ENCODE results near the gene MYOF.
"Not testable (repeated sequence)": the region's sequence is repeated elsewhere in the genome, so short reads cannot be mapped to it uniquely, and the experiment has no call there.

Gene MYOF

DNA sequence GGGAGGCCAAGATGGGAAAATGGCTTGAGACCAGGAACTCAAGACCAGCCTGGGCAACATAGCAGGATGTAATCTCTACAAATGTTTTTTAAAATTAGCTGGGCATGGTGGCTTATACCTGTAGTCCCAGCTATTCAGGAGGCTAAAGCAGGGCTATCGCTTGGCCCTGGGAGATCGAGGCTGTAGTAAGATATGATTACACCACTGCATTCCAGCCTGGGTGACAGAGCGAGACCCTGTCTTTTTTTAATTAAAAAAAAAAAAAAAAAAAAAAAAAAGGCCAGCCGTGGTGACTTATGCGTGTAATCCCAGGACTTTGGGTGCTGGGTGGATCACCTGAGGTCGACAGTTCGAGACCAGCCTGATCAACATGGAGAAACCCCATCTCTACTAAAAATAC lies 27.4 kb downstream of the MYOF start:
- no peak for DNase-seq

DNA sequence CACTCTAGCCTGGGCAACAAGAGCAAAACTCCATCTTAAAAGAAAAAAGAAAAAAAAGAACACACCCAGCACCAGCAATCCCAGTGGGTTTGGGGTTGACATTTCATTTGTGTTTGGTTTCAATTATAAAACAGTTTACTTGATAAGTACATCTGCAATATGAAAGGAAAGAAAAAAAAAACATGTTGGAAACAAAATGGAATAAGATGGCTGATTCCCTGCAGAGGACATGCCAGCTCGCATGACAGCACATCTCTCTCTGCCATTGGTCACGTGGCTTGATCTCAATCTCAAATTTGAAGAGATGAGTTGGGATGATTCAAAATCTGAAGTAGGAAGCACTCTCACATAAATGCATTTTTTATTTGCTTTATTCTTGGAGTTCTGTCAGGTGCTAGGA lies 28.0 kb downstream of the MYOF start:
- DNase-seq, result no peak

DNA sequence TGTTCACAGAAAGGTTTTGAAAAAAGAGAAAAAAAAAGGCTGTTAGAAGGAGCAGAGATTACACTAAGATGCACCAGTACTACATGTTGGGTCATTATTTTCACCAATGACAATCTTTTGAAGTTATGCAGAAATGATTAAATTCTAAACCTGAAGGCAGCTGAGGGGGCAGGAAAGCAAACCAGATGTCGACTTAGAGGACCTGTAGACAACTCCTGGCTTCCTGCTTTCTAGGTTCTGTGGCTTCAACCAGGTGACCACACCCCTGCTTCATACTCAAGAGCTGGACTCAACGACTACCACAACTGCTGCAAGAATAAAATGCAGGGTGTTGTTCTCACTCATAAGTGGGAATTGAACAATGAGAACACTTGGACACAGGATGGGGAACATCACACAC lies 30.0 kb downstream of the MYOF start:
- no peak for DNase-seq

DNA sequence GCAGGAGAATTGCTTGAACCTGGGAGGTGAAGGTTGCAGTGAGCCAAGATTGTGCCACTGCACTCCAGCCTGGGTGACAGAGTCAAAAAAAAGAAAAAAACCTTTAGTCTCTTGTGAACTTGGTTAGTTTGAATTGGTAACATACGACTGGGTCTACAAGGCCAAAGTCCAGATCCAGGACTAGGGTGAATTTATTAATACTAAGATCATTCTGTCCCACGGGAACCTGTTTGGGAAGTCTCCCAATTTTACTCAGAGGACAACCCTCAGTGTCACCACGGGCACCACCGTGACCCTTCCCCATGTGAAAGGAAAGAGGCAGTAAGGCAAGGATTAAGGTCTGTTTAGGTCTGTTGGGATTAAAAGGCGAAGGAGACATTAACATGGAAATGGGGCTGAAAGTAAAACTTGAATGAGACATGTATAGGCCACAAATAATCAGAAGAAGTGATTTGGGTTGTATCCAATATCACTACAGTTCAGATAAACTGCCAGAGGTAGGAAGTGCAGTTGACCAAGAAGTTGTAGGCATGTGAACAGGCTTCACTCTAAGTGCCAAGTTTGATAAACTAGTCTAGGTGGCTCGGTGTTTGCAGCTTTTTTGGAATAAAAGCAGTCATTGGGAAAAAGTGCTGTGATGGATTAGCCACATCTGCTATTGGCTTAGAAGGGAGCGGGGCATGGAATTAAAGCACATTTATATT lies 30.7 kb downstream of the MYOF start:
- DNase-seq, result no peak

DNA sequence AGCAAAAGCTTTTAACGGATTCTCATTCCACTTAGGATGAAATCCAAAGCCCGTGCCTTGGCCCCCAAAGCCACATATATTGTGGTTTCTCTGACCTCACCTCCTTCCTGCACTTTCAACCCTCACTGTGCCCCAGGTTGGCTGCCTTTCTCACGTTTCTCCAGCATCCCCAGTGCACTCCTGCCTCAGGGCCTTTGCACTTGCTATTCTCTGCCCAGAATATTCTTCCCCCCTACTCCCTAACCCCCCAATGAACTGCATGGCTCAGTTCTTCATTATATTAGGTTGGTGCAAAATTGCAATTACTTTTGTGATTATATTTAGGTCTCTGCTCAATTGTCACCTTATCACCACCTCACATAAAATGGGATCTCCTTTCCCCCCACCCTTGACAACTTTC lies 34.2 kb downstream of the MYOF start:
- DNase-seq, result no peak

DNA sequence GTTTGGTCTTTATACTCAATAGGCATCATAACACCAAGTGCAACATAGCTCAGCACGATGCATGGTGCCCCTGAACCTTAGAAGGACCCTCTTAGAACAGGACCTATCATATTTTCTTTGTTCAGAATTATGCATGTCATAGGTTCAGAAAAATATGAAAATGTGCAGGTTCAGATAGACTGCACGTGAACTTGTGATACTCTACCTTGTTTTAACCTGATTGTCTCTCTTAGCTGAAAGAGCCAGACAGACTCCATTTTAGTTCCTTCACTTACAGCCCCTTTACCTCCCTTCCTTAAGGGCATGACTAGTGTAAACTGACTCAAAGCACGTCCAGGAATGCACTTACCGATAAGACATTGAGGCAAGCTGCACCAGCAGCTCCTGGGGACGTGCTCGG lies 35.1 kb downstream of the MYOF start:
- DNase-seq, result no peak

DNA sequence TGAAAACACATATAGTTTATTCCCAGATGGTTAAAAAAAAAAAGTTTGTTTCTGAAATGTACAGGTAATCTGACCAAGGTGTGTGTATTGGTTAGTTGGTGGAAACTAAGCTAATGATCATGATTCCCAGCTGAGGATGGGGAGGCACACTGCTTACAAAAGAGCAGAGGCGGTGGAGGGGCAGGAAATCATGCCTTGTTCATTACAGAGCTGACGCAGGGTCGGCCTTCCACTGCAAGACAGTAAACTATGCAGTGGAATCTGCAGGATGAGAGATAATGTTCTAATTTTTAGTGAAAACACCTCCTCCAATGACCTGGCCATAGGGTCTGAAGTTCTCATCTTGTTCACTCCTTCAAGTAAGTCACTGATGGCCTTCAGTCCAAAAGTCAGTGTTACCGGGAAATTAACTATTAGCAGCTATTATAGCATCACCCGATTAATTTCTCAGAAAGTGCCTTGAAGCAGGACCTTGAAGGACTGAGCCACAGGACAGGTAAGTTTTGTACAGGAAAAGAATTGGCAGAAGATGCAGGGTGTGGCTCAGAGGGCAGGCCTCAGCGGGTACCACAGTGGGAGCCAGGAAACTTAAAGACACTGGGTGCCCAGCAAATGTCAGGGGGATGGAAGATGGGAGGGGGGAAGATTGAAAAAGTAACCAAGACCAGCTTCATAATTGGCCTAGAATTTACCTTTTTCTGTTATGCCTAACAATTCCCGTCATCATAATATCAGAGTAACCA lies 36.0 kb downstream of the MYOF start:
- DNase-seq, result no peak

DNA sequence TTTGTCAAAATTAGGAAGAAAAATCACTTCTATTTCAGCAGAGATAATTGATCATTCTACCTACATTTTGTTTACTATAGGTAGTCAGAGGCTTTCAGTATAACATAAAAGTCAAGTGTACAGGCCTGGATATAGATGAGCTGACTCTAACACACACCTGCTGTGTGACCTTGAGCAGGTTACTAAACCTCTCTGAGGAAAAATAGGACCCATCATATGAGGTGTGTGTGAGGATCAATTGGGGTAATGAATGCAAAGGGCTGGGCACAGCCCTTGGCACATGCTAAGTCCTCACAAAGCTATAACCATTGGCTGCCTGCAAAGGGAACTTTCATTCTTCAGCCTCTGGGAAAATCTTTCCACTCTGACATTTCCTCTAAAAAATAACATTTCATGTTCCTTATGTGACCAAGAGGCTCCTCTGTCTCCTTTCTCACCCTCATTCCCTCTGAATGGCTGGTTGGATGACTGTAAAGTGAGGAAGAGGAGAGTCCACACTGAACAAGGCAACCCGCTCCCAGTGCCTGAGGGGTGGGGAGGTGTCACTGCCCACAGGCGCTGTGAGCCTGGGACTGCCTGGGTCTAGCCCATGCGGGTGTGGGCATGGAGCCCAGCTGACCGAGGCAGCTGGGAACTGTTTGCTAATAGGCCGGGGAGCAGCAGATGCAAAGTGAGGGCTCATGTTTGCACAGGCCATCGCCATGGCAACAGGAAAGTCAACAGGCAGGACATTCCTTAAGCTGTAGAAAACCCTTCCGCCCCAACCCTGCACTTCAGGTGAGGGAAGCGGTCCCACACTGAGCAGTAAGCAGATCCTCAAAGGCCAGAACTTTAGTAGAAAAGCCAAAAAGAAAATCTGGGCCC lies 36.8 kb downstream of the MYOF start:
- DNase-seq, result no peak

DNA sequence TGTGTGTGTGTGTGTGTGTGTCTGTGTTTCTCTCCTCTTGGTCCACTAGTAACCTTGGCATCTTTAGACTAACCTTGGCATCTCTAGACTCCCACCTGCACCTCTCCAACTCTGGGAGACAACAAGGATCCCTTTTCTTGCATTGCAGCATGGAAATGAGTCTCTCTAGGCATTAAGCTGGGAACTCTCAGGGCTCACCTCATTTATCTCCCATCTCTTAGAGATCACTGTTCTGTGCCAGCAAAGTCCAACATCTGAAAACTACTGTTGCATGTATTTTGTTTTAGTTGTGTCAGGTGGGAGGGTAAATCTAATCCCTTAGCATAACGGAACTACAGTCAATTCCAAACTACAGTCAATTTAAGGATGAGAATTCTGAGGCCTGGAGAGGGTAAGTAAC lies 38.7 kb downstream of the MYOF start:
- no peak for DNase-seq

DNA sequence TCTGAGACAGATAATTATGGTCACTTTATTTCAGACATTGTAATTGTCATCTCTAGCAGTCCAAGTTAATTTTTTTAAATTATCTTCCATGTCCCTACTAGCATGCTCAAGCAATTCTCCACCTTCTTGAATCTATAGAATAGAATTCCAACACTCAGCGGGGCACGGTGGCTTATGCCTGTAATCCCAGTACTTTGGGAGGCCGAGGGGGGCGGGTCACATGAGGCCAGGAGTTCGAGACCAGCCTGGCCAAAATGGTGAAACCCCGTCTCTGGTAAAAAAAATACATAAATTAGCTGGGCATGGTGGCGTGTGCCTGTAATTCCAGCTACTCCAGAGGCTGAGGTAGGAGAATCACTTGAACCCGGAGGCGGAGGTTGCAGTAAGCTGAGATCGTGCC lies 39.4 kb downstream of the MYOF start:
- DNase-seq, result not testable (repeated sequence)

DNA sequence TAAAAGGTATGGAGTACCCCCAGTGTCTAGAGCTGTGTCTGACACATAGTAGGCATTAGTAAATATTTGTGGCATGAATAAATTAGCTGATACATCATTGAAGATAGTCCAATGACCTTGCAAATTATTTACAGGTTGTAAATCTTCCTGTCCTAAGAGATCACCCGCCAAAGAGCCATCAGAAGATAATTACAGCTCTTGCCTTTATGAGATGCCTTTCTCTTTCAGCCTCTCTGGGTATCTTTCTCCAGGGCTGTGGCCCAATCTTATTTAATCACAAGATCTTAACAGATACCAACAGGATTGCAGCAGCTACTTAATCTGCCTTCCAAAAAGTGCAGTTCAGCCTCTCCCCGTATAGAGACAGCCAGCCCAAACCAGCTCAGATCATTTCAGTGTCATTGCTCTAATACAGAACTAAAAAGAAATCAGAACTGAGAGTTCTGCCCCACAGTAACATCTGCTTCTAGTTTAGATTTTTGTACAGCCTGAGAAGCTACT lies 41.5 kb downstream of the MYOF start:
- DNase-seq, result no peak

DNA sequence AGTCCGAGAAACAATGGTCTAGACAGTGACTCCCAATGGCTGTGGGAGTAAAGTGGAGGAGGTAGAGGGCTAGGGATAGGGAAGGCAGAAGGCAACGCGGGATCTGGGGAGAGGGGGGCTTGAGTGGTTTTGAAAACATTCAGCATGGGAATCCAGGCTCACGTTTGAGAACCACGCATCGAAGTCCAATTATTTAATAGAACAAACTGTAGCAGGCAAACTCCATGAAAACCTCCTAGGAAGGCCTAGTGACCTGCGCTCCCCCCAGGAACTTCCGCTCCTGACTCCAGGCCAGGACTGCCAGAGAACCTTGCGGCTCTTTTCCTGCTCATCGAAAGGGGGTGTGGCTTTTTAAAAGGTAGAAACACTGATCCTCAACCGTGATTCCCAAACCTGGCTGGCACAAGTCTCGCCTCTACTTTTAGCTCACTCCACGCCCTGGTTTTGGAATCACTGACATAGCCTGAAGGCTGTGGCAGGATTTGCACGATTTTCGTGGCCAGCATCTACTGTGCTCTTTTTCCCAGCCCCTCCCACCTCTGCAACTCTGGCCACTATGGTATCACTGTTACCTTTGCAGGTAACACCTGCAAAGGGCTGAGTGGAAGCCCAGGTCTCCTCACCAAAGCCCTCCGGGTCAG lies 43.4 kb downstream of the MYOF start:
- DNase-seq, result no peak

DNA sequence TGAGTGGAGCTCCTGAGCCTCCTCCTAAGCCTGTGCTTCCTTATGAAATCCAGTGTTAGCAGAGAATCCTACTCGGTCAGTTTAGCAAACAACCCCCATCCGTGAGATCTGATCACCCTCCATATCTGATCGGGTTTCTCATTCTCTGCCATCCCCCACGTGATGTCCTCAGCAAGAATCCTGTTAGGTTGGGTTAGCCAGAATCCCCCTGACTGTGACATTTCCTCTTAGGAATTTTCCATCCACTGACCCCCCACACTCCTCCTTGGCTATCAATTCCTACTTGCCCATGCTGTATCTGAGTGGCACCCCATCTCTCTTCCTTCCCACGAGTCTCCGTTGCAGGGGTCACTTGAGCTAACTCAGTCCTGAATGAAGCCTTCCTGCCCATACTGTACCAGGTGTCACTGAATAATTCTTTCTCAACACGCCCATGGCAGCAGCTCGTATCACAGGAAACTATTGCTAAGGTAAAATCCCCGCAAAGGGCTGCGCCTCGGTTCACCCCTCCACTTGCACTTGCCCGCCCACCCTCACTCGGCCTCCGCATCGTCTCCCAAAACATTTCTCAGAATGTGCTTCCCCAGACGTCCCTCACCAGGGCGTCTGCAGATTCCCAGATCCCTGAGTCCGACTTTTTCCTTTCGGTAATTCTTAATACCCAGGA lies 44.1 kb downstream of the MYOF start:
- DNase-seq, result no peak

DNA sequence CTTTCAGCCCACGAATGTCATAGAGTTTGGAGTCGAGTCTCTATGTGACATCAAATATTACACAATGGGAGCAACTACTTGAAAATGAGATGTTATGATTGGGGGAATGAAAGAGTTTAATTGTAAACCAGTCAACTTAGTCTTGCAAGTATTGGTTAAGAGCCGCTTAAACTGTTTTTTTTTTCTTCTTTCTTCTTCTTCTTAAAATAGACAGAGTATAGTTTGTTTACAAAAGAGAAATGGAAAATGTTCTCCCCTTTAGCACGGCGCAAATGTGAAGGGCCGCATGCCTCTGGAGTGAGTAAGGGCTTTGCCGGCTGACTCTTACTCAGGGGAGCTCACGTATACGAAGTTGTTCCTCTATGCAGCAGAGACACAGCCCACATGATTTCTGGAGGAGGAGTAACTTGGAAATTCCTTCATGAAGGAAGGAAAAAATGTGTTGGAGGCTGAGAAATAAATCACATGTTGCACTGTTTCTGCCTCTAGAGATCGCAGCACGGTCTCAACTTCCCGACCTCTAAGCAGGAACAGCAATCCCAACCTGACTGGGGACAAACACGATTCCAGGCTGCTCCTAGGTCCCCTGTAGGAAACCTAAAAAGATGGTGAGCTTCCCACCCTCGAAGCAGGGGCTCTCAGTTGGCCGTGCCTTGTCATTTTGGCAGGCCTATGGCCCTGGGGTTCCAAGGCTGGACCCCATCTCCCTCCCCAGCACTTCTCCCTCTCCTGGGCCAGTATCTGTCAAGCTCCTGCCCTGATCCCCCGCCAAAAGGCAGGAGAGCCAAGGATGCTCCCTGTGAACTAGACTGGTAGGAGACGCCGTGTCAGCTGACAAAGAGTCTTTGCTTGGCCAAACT lies 44.8 kb downstream of the MYOF start:
- no peak for DNase-seq

DNA sequence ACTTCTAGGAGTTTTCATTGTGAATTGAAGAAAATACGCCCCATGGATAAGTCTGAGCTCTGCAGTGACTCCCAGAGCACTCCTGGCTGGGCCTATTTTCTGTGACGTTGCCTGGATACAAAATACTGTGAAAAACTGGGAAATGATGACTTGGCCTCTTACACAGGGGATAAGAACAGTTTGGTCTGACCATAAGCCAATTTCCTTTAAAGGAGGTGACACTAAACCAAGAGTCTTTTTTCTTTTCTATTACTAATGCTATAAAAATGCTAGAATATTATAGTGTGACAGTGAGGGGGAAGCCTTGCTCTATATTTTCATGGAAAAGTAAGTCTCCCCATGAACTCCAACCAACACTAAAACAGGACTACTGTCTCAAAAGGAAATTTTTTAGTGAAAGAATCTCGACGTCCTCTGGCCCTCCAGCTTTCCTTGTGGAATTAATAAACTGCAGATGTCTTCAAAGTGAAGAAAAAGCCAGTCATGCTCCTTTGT lies 45.5 kb downstream of the MYOF start:
- no peak for DNase-seq

DNA sequence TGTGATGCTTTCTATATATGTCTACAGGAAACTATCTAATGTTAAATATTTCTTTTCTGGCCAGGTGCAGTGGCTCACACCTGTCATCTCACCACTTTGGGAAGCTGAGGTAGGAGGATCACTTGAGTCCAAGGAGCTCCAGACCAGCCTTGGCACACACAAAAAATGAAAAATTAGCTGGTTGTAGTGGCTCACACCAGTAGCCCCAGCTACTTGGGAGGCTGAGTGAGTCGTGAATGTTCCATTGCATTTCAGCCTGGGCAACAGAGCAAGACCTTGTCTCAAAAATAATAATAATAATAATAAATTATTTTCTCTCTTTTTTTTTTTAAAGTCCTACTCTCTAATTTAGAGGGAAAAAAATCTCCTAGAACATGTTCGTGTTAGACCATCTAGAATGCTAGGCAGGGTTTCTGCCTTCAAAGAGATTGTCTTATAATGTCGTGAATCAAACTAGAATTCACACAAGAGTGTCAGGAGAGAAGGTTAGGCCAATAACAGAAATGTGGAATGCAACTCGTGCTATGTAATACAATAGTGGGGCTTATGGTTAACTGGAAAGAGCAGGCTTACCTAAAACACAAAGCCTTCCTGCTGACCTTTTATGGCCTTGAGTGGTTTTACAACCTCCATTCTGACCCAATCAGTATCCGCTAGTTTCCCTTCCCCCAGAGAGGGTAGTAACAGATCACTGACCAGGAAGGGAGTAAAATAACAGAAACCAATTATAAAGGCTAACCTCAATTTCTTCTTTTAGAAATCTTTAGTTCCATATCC lies 46.3 kb downstream of the MYOF start:
- no peak for DNase-seq

DNA sequence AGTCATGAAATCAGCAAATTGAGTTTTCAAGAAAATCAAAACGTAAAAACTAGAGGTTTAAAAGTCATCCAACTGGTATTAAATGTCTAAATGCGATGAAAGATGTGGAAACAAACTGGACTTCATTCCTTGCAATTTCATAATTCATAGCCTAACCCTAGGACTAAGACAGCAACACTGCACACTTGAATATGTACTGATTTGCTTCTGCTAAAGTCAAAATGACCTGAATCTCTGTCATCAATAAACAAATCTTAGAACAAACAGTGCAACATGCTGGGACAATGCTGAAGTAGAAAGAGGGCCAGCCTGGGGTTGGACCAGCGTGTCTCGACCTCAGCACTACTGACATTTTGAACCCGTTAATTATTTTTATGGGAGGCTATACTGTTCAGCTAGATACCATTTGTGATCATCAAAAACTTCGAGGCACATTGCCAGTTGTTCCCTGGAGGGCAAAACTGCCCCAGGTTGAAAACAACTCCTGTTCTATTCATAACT lies 47.1 kb downstream of the MYOF start:
- no peak for DNase-seq

DNA sequence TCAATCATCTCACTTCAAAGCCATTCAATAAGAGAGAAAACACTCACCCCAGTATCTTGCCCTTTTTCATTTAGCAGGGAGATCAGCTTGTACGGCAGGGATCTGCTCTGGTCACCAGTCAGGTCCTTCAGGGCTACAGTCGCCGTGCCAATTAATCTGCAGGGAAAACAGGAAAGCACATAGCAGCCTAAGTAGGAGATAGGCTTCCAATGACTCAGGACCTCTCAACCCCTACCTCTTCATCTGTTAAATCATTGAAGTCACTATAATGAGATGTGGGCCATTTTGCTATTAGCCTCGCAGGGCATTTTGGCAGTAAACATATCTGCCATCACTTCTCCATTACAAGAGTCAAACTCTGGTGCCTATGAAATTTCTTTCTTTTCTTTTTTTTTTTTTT lies 50.8 kb downstream of the MYOF start:
- no peak for DNase-seq

DNA sequence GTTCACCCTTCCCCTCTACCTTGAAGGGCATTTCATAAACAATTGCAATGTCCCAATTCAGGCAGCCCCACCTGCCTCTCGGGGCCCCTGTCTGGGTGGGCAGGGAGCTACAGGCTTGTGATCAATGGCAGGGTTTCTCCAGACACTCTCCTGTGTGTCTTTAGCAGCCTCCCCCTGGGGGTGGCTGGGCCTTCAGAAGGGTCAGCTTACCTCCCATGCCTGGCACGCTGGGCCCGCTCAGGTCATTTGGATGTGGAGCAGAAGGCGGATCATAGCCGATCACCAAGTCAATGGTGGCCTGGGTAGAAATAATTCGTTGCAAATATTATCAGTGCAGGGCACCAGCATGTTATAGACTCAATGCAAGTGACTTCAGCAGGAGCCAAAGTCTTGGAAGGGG lies 56.3 kb downstream of the MYOF start:
- no peak for DNase-seq

DNA sequence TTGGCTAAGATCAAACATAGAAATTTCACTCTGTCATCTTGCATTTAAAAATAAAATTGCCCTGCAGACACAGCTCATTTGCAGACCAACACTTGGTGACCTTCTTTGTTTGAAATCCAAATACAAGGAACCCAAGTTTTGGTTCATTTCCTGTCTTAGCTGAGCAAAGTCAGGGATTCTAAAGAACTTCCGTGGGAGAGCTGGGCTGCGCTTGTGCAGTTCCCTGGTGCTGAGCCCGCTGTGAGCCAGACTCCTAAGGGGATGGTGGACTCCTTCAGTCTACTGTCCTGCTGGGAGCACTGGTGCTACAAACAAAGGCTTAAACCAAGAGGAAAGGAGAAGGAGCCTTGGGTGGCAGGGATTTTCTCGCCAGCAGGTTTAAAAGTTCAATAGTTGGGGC lies 60.0 kb downstream of the MYOF start:
- DNase-seq, result no peak
